ENCODE results near the gene CPAMD8.

DNA sequence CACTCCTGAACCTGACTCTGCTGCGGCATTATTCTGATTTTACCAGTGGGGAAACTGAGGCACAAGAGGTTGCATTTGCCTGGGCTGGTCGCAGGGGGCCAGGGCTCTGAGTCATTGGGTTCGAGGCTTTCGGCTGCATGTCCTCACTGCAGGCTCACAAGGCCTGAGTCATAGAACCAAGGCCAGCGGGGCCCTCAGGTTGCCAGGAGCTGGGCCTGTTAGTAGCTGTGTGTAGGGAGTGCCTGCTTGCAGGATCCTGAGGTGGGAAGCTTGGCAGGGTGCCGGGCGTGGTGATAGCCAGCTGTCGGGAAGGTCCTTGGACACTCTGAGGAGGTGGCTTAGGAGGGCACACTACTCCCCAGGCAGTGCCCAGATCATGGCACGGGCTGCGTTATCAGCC is 159.4 kb downstream of the CPAMD8 start:
- TF ChIP-seq, protein P1, sequence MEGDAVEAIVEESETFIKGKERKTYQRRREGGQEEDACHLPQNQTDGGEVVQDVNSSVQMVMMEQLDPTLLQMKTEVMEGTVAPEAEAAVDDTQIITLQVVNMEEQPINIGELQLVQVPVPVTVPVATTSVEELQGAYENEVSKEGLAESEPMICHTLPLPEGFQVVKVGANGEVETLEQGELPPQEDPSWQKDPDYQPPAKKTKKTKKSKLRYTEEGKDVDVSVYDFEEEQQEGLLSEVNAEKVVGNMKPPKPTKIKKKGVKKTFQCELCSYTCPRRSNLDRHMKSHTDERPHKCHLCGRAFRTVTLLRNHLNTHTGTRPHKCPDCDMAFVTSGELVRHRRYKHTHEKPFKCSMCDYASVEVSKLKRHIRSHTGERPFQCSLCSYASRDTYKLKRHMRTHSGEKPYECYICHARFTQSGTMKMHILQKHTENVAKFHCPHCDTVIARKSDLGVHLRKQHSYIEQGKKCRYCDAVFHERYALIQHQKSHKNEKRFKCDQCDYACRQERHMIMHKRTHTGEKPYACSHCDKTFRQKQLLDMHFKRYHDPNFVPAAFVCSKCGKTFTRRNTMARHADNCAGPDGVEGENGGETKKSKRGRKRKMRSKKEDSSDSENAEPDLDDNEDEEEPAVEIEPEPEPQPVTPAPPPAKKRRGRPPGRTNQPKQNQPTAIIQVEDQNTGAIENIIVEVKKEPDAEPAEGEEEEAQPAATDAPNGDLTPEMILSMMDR (conservative IDR thresholded peaks at IDR 0.05 in 1 of 2, IDR thresholded peaks at IDR 0.05 in 1 of 2; ENCODE audit: low read depth in 1 of 2, low read length in 2 of 2): no peak
- TF ChIP-seq EZH2 (IDR thresholded peaks at IDR 0.05; ENCODE audit: low read length, missing control alignments): no peak

Measured in fibroblast of lung (primary cell).